OCI-LY1 (cell line): Measurements from ENCODE around the gene TBX15.

ENCODE experiments used
- EZH2 ChIP-seq: fragments of 200-600 bp; sonication (generic), shearing (Covaris generic); IDR thresholded peaks from 2 replicates; pipeline ENCODE4 v1.8.0; 2017; ENCODE audit warnings: borderline replicate concordance, mixed run types, mild to moderate bottlenecking, antibody characterized with exemption, low read length, moderate library complexity, mixed read lengths
- TF ChIP-seq, protein P1 (sequence below): fragments of 200-600 bp; sonication (generic), shearing (Covaris generic); IDR thresholded peaks from 2 replicates; pipeline ENCODE4 v1.5.1; 2017; ENCODE audit warnings: mild to moderate bottlenecking, antibody characterized with exemption, low read length, moderate library complexity, mixed read lengths

- TF ChIP-seq, protein P1, sequence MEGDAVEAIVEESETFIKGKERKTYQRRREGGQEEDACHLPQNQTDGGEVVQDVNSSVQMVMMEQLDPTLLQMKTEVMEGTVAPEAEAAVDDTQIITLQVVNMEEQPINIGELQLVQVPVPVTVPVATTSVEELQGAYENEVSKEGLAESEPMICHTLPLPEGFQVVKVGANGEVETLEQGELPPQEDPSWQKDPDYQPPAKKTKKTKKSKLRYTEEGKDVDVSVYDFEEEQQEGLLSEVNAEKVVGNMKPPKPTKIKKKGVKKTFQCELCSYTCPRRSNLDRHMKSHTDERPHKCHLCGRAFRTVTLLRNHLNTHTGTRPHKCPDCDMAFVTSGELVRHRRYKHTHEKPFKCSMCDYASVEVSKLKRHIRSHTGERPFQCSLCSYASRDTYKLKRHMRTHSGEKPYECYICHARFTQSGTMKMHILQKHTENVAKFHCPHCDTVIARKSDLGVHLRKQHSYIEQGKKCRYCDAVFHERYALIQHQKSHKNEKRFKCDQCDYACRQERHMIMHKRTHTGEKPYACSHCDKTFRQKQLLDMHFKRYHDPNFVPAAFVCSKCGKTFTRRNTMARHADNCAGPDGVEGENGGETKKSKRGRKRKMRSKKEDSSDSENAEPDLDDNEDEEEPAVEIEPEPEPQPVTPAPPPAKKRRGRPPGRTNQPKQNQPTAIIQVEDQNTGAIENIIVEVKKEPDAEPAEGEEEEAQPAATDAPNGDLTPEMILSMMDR: no peak
- TF ChIP-seq EZH2: no peak
Observed at GRCh38 chr1:118933051-118933781, 54.9 kb downstream of the TBX15 start.
